Upper lobe of right lung (tissue), 1 donor: ENCODE data around the gene TBX4. TPM values are rescaled to one million over a fixed set of nuclear protein-coding genes. Genes with fewer than 3 reads are reported as not detected.

ENCODE experiments used
- ATAC-seq: fragments of 200-7000 bp; cut with Tn5 transposase; one replicate; pipeline ENCODE4 v1.9.1; 2020; ENCODE audit warnings: mild to moderate bottlenecking, moderate library complexity
- DNase-seq: peaks from one replicate; pipeline ENCODE4 v3.0.0-alpha.2; 2020
- H3K27ac ChIP-seq: fragments of 200-600 bp; one replicate; pipeline ENCODE4 v1.8.0; 2022
- H3K27me3 ChIP-seq: fragments of 200-600 bp; one replicate; pipeline ENCODE4 v1.8.0; 2022; ENCODE audit warnings: mild to moderate bottlenecking
- H3K36me3 ChIP-seq: fragments of 200-600 bp; one replicate; pipeline ENCODE4 v1.8.0; 2022
- H3K4me1 ChIP-seq: fragments of 200-600 bp; one replicate; pipeline ENCODE4 v1.8.0; 2022
- H3K4me3 ChIP-seq: fragments of 200-600 bp; one replicate; pipeline ENCODE4 v1.8.0; 2022; ENCODE audit warnings: mild to moderate bottlenecking
- H3K9me3 ChIP-seq: fragments of 200-600 bp; one replicate; pipeline ENCODE4 v1.8.0; 2022
- intact Hi-C: fragments of 100-400 bp; cut with DNase I; formaldehyde crosslinking; loops from one replicate; pipeline ENCODE4 v1.11.0; 2022
- total RNA-seq: library from RNA; stranded (reverse); fragmentation: NEBNext Ultra II Directional; extraction: Animal tissue kit (Norgen Biotek cat#: 25700); gene quantifications from one replicate; pipeline ENCODE4 v1.2.1, GENCODE V29; 2021
- TF ChIP-seq, protein P1 (sequence below): fragments of 200-600 bp; IDR thresholded peaks from one replicate; pipeline ENCODE4 v1.8.0; 2022; ENCODE audit warnings: antibody characterized with exemption
- donor health status: DM: no; HTN: yes; CAD: no; lungs with severe emphysema.

Gene TBX4
- total RNA-seq, 1 donor from 2014 or later = 28.6 TPM

GRCh38 chr17:61418449-61418848, 33.8 kb upstream of the TBX4 start:
- Histone ChIP-seq H3K27me3 (no peaks in the 10 kb centered on the region), H3K4me3 (no peak overlapping the region), H3K27ac (no peak overlapping the region), H3K9me3 (no peaks in the 10 kb centered on the region), H3K36me3 (no peaks in the 10 kb centered on the region), H3K4me1 (peaks cover 21% of the 10 kb centered on the region)
- TF ChIP-seq, protein P1, sequence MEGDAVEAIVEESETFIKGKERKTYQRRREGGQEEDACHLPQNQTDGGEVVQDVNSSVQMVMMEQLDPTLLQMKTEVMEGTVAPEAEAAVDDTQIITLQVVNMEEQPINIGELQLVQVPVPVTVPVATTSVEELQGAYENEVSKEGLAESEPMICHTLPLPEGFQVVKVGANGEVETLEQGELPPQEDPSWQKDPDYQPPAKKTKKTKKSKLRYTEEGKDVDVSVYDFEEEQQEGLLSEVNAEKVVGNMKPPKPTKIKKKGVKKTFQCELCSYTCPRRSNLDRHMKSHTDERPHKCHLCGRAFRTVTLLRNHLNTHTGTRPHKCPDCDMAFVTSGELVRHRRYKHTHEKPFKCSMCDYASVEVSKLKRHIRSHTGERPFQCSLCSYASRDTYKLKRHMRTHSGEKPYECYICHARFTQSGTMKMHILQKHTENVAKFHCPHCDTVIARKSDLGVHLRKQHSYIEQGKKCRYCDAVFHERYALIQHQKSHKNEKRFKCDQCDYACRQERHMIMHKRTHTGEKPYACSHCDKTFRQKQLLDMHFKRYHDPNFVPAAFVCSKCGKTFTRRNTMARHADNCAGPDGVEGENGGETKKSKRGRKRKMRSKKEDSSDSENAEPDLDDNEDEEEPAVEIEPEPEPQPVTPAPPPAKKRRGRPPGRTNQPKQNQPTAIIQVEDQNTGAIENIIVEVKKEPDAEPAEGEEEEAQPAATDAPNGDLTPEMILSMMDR = no peak
- intact Hi-C loops = no loop called here
- ATAC-seq = no peak
- no peak for DNase-seq

DNA sequence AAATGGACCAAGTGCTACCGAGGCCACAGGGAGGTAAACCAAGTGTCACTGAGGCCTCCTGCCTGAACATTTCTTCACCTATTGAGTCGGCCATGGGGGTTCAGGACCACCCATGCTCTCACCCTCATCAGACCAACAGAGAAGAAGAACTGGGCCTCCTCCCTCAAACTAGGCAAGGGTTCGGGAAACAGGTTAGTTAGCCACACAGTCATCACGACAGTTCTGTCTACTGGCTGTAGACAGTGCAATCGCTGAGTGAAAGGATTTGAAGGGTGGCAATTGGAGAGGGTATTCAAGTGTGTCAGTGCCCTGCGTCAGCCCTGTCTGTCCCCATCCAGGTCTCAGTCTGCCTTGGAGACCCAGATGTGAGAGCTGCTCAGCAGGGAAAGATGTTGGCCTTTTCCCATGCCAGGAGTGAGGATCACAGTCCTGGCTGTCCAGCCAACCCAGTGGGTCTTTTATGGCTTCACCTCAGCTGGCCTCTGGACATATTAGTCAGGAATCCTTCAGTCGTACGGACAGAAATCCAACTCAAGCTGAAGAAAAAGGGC, 32.7 kb upstream of the TBX4 start:
- Histone ChIP-seq H3K4me1 (peaks cover 21% of the 10 kb centered on the region), H3K27ac (no peak overlapping the region), H3K36me3 (no peaks in the 10 kb centered on the region), H3K9me3 (no peaks in the 10 kb centered on the region), H3K4me3 (no peak overlapping the region), H3K27me3 (peaks cover 8% of the 10 kb centered on the region)
- intact Hi-C loops = no loop called here
- no peak for DNase-seq
- TF ChIP-seq, protein P1 = no peak
- no peak for ATAC-seq

DNA sequence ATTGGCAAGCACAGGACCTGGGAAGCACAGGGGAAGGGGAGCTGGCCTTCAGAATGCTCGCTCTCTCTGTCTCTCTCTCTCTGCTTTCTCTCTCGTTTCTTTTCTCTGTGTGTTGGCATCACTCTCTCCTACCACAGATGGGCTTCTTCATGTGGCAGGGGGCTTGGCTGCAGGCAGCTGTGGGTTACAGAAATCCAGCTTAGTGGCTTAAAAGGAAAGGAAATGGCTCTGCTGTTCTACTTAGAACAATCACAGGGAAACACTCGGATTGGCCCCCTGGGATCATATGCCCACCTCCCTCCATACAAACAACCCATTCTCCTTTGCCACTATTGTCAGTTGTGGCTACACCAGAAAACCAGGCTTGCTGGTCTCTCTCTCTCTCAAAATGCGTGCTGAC, 32.2 kb upstream of the TBX4 start:
- TF ChIP-seq, protein P1 = no peak
- Histone ChIP-seq H3K27me3 (peaks cover 8% of the 10 kb centered on the region), H3K36me3 (no peaks in the 10 kb centered on the region), H3K9me3 (no peaks in the 10 kb centered on the region), H3K4me1 (peaks cover 18% of the 10 kb centered on the region), H3K27ac (no peak overlapping the region), H3K4me3 (no peak overlapping the region)
- intact Hi-C loops = no loop called here
- ATAC-seq (no peak), DNase-seq (no peak)

DNA sequence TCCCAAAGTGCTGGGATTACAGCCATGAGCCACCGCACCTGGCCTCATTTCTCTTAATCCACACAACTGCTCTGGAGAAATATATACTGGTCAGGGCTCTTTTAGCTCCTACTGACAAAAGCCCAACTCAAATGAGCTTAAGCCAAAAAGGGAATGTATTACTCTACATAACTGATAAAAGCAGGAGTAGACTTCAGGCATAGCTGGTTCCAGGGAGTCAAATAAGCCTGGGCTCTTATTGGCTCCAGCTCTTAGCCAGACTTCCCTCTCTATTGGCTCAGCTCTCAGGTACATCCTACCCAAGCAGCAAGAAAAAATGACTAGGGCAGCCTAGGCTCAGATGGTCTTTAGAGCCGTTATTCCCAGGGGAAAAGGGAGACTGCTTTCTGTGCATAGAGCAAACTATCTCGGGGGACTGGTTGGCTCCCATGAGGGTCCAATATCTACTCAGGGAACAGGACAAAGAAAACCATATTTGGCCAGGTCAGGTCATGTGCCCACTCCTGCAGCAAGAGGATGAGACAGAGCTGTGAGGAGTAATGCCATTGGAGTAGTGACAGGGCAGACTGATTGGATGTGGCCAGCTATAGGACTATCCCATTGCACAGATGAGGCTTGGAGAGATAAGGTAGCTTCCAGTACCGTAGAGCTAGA, 31.4 kb upstream of the TBX4 start:
- H3K9me3 ChIP-seq = no peaks in the 10 kb centered on the region
- H3K4me1 ChIP-seq = peaks cover 12% of the 10 kb centered on the region
- TF ChIP-seq, protein P1 = no peak
- no peaks in the 10 kb centered on the region for H3K36me3 ChIP-seq
- no peak overlapping the region for H3K4me3 ChIP-seq
- H3K27me3 ChIP-seq = peaks cover 8% of the 10 kb centered on the region
- intact Hi-C loops = no loop called here
- no peak for ATAC-seq
- no peak overlapping the region for H3K27ac ChIP-seq
- DNase-seq = no peak

GRCh38 chr17:61421460-61421859, 30.8 kb upstream of the TBX4 start:
- Histone ChIP-seq H3K4me3 (no peak overlapping the region), H3K9me3 (no peaks in the 10 kb centered on the region), H3K27ac (no peak overlapping the region), H3K4me1 (peaks cover 6% of the 10 kb centered on the region), H3K36me3 (no peaks in the 10 kb centered on the region), H3K27me3 (peaks cover 8% of the 10 kb centered on the region)
- intact Hi-C loops = no loop called here
- TF ChIP-seq, protein P1 = no peak
- ATAC-seq (no peak), DNase-seq (no peak)
